CD14-positive monocyte (primary cell): Measurements from ENCODE around the gene OBSCN. TPM values are rescaled to one million over a fixed set of nuclear protein-coding genes. Genes with fewer than 3 reads are reported as not detected.

Experiments used
- DNase-seq, 3 donors: peaks; one replicate each; pipeline ENCODE4 v3.0.0-alpha.2; 2011 to 2022
- H2AFZ ChIP-seq: 2 replicates; pipeline ENCODE4 v1.6.0; 2012; ENCODE audit warnings: mild to moderate bottlenecking, low read depth, low read length, inconsistent platforms; ENCODE audit not compliant: insufficient read depth, poor library complexity, severe bottlenecking
- H3K27ac ChIP-seq, 2 donors: 1 replicate in 1 of 2; 2 replicates in 1 of 2; pipeline ENCODE4 v1.5.1; 2012 to 2013; ENCODE audit warnings: low read length in 2 of 2, control low read depth in 1 of 2, inconsistent platforms in 1 of 2, low read depth in 1 of 2, mild to moderate bottlenecking in 1 of 2
- H3K27me3 ChIP-seq, 2 donors: one replicate each; pipeline versions ENCODE4 v1.6.0 to v1.6.1; 2011 to 2013; ENCODE audit warnings: low read length in 2 of 2; ENCODE audit not compliant: control insufficient read depth in 2 of 2, insufficient read depth in 2 of 2
- H3K36me3 ChIP-seq, 2 donors: replicated peaks in 1 of 2; 1 replicate in 1 of 2; 2 replicates in 1 of 2; pipeline versions ENCODE4 v1.5.1 to v1.6.1; 2012 to 2013; ENCODE audit warnings: low read length in 2 of 2, control low read depth in 1 of 2, inconsistent platforms in 1 of 2, mild to moderate bottlenecking in 1 of 2; ENCODE audit not compliant: insufficient read depth in 2 of 2, control insufficient read depth in 1 of 2
- H3K4me1 ChIP-seq, 2 donors: 1 replicate in 1 of 2; 2 replicates in 1 of 2; pipeline versions ENCODE4 v1.5.1 to v1.6.1; 2012 to 2013; ENCODE audit warnings: low read length in 2 of 2, control low read depth in 1 of 2, inconsistent platforms in 1 of 2, mild to moderate bottlenecking in 1 of 2, moderate library complexity in 1 of 2; ENCODE audit not compliant: insufficient read depth in 2 of 2, control insufficient read depth in 1 of 2
- H3K4me2 ChIP-seq: replicated peaks from 2 replicates; pipeline ENCODE3; 2012; ENCODE audit warnings: low read length, moderate library complexity, mild to moderate bottlenecking; ENCODE audit not compliant: poor library complexity, severe bottlenecking; ENCODE audit errors: extremely low read depth
- H3K4me3 ChIP-seq, 3 experiments: fragments of 200-600 bp in 1 of 3; sonication (generic) in 1 of 3; replicated peaks in 1 of 3; 1 replicate in 2 of 3; 2 replicates in 1 of 3; pipeline ENCODE4 v1.5.1; 2011 to 2013; ENCODE audit warnings: low read length in 3 of 3, mild to moderate bottlenecking in 3 of 3, control low read depth in 2 of 3, low read depth in 2 of 3, inconsistent platforms in 1 of 3, moderate library complexity in 1 of 3
- H3K79me2 ChIP-seq: 2 replicates; pipeline ENCODE4 v1.6.0; 2012; ENCODE audit warnings: mild to moderate bottlenecking, control low read depth, inconsistent platforms, low read length, moderate library complexity; ENCODE audit not compliant: insufficient read depth
- H3K9ac ChIP-seq: 2 replicates; pipeline ENCODE4 v1.6.0; 2017; ENCODE audit warnings: low read length, mild to moderate bottlenecking; ENCODE audit not compliant: insufficient read depth, poor library complexity, severe bottlenecking
- H3K9me3 ChIP-seq, 2 donors: replicated peaks in 1 of 2; 1 replicate in 1 of 2; 2 replicates in 1 of 2; pipeline versions ENCODE4 v1.5.1 to v1.6.1; 2012 to 2013; ENCODE audit warnings: low read length in 2 of 2, control low read depth in 1 of 2; ENCODE audit not compliant: control insufficient read depth in 1 of 2, insufficient read depth in 1 of 2
- H4K20me1 ChIP-seq: 2 replicates; pipeline ENCODE4 v1.6.0; 2012; ENCODE audit warnings: mild to moderate bottlenecking, low read length, control low read depth, moderate library complexity; ENCODE audit not compliant: insufficient read depth
- H3K27ac Mint-ChIP-seq, 7 donors: one replicate each; pipeline ENCODE4 v1.8.0; 2020; ENCODE audit warnings: mild to moderate bottlenecking in 7 of 7, mixed read lengths in 7 of 7, moderate library complexity in 6 of 7, inconsistent platforms in 2 of 7
- H3K27me3 Mint-ChIP-seq, 3 donors: one replicate each; pipeline ENCODE4 v1.8.0; 2021 to 2022; ENCODE audit warnings: low read depth in 3 of 3, mild to moderate bottlenecking in 3 of 3, mixed read lengths in 3 of 3, moderate library complexity in 3 of 3, inconsistent platforms in 1 of 3
- H3K36me3 Mint-ChIP-seq, 2 donors: one replicate each; pipeline ENCODE4 v1.8.0; 2020; ENCODE audit warnings: mixed read lengths in 2 of 2, inconsistent platforms in 1 of 2, mild to moderate bottlenecking in 1 of 2
- H3K4me1 Mint-ChIP-seq: one replicate; pipeline ENCODE4 v1.8.0; 2020; ENCODE audit warnings: mild to moderate bottlenecking, mixed read lengths
- H3K4me3 Mint-ChIP-seq, 2 donors: one replicate each; pipeline ENCODE4 v1.8.0; 2020; ENCODE audit warnings: mild to moderate bottlenecking in 2 of 2, mixed read lengths in 2 of 2, moderate library complexity in 1 of 2
- H3K9me3 Mint-ChIP-seq, 7 donors: one replicate each; pipeline ENCODE4 v1.8.0; 2020 to 2022; ENCODE audit warnings: mixed read lengths in 7 of 7, mild to moderate bottlenecking in 6 of 7, moderate library complexity in 6 of 7, inconsistent platforms in 2 of 7
- CTCF ChIP-seq: fragments of 200-600 bp; IDR thresholded peaks from one replicate; pipeline ENCODE4 v1.8.0; 2022; ENCODE audit warnings: antibody characterized with exemption, mild to moderate bottlenecking
- WGBS: methylation state at CpG from one replicate; pipeline ENCODE4 v1.1.5; 2013; ENCODE audit warnings: missing lambda C conversion rate; ENCODE audit not compliant: insufficient coverage; 5-methylcytosine and 5-hydroxymethylcytosine counted together
- intact Hi-C, 2 donors: fragments of 100-400 bp; cut with micrococcal nuclease; formaldehyde crosslinking; loops; one replicate each; pipeline versions ENCODE4 v1.15.0 to v1.15.1; 2023
- polyA plus RNA-seq, 3 donors: library from polyadenylated mRNA; depleted of rRNA in 1 of 3; unstranded in 2 of 3; stranded (reverse) in 1 of 3; fragments of 300-500 nt in 2 of 3; fragments of >200 nt in 1 of 3; fragmentation: Illumina TruSeq in 2 of 3; gene quantifications; 1 replicate in 2 of 3; 2 replicates in 1 of 3; pipeline ENCODE4 v1.2.3, GENCODE V29; 2012 to 2021

The OBSCN gene
- polyA plus RNA-seq, 3 donors, result 0.57 to 1.5 (median 0.76) TPM

- Histone ChIP-seq H3K27me3 (no peaks in the 10 kb centered on the region), H3K4me1 (no peaks in the 10 kb centered on the region), H3K9me3 (peaks cover 6 to 12% of the 10 kb centered on the region in 2 donors), H3K4me3 (no peak overlapping the region), H3K79me2 (no peaks in the 10 kb centered on the region), H3K9ac (no peak overlapping the region), H3K27ac (no peak overlapping the region), H2AFZ (no peak overlapping the region), H3K4me2 (no peak overlapping the region), H4K20me1 (no peaks in the 10 kb centered on the region), H3K36me3 (no peaks in the 10 kb centered on the region)
- H3K27ac Mint-ChIP-seq, result no peak overlapping the region
- peaks cover 0 to 3% of the 10 kb centered on the region in 2 donors for H3K36me3 Mint-ChIP-seq
- intact Hi-C loops, result no loop called here
- H3K27me3 Mint-ChIP-seq, result peaks cover 0 to 8% (median 3%) of the 10 kb centered on the region in 3 donors
- no peak overlapping the region for H3K4me3 Mint-ChIP-seq
- WGBS, result 20% methylated on average over 1 of the region's 8 CpGs
- no peak for DNase-seq
- no peak for TF ChIP-seq CTCF
- H3K9me3 Mint-ChIP-seq, result peaks cover 4 to 12% (median 9%) of the 10 kb centered on the region in 7 donors
- H3K4me1 Mint-ChIP-seq, result no peaks in the 10 kb centered on the region
Observed at GRCh38 chr1:228204958-228205357, 2.9 kb upstream of the OBSCN start.

- Histone ChIP-seq H3K27me3 (no peaks in the 10 kb centered on the region), H3K36me3 (no peaks in the 10 kb centered on the region), H4K20me1 (no peaks in the 10 kb centered on the region), H3K4me2 (no peak overlapping the region), H2AFZ (no peak overlapping the region), H3K9me3 (peaks cover 0 to 4% of the 10 kb centered on the region in 2 donors), H3K9ac (no peak overlapping the region), H3K27ac (no peak overlapping the region), H3K4me1 (no peaks in the 10 kb centered on the region), H3K79me2 (no peaks in the 10 kb centered on the region), H3K4me3 (no peak overlapping the region)
- DNase-seq, result no peak
- Mint-ChIP-seq H3K27ac (no peak overlapping the region), H3K36me3 (no peaks in the 10 kb centered on the region), H3K27me3 (peaks cover 2 to 8% (median 3%) of the 10 kb centered on the region in 3 donors), H3K4me3 (peak overlapping the region in 1 of 2 donors; percentile 49), H3K9me3 (peaks cover 0 to 5% (median 2%) of the 10 kb centered on the region in 7 donors), H3K4me1 (no peaks in the 10 kb centered on the region)
- WGBS, result 8% methylated on average over 2 of the region's 15 CpGs
- intact Hi-C loops, result no loop called here
- TF ChIP-seq CTCF, result no peak
Observed at GRCh38 chr1:228205526-228206436, 2.1 kb upstream of the OBSCN start.
